GM18867 (cell line): ENCODE measurements around the gene UBAP2.
"Not testable (repeated sequence)": the region's sequence is repeated elsewhere in the genome, so short reads cannot be mapped to it uniquely, and the experiment has no call there.

Experiments
- ATAC-seq: cut with Tn5 transposase; IDR thresholded peaks from one replicate; pipeline ENCODE4 v1.9.1; 2021; ENCODE audit warnings: mild to moderate bottlenecking, moderate library complexity; ENCODE audit not compliant: unreplicated experiment

The UBAP2 gene

GRCh38 chr9:34047864-34048726 is 592 bp downstream of the UBAP2 start:
- peak; percentile 21 for ATAC-seq

- no peak for ATAC-seq
These were observed 1.8 kb downstream of the UBAP2 start for GRCh38 chr9:34046784-34047379.

- ATAC-seq: no peak
These were observed 2.8 kb downstream of the UBAP2 start for GRCh38 chr9:34045903-34046302.

GRCh38 chr9:34042074-34042473 is 6.6 kb downstream of the UBAP2 start:
- ATAC-seq: not testable (repeated sequence)

- ATAC-seq: not testable (repeated sequence)
These were observed 9.8 kb downstream of the UBAP2 start for GRCh38 chr9:34038851-34039250.

- ATAC-seq: no peak
These were observed 11.1 kb downstream of the UBAP2 start for GRCh38 chr9:34037626-34038025.

GRCh38 chr9:34036625-34037024 is 12.1 kb downstream of the UBAP2 start:
- no peak for ATAC-seq

GRCh38 chr9:34035656-34036055 is 13.0 kb downstream of the UBAP2 start:
- ATAC-seq: no peak

GRCh38 chr9:34034698-34035065 is 14.0 kb downstream of the UBAP2 start:
- ATAC-seq: no peak

GRCh38 chr9:34032631-34033030 is 16.1 kb downstream of the UBAP2 start:
- no peak for ATAC-seq

GRCh38 chr9:34027845-34028574 is 20.7 kb downstream of the UBAP2 start:
- ATAC-seq: no peak

- no peak for ATAC-seq
These were observed 22.9 kb downstream of the UBAP2 start for GRCh38 chr9:34025811-34026210.

GRCh38 chr9:34025062-34025461 is 23.6 kb downstream of the UBAP2 start:
- ATAC-seq: no peak

- not testable (repeated sequence) for ATAC-seq
These were observed 24.2 kb downstream of the UBAP2 start for GRCh38 chr9:34024476-34024875.

GRCh38 chr9:34016149-34016548 is 32.5 kb downstream of the UBAP2 start:
- no peak for ATAC-seq

- no peak for ATAC-seq
These were observed 37.7 kb downstream of the UBAP2 start for GRCh38 chr9:34010979-34011378.

GRCh38 chr9:34001951-34002350 is 46.7 kb downstream of the UBAP2 start:
- no peak for ATAC-seq

- no peak for ATAC-seq
These were observed 47.4 kb downstream of the UBAP2 start for GRCh38 chr9:34001298-34001697.

GRCh38 chr9:33995449-33995848 is 53.2 kb downstream of the UBAP2 start:
- ATAC-seq: no peak

- no peak for ATAC-seq
These were observed 55.6 kb downstream of the UBAP2 start for GRCh38 chr9:33993104-33993503.

- no peak for ATAC-seq
These were observed 56.1 kb downstream of the UBAP2 start for GRCh38 chr9:33992632-33993031.
